Endodermal cell (in vitro differentiated cells): ENCODE measurements around the gene THYN1. TPM values are rescaled to one million over a fixed set of nuclear protein-coding genes. Genes with fewer than 3 reads are reported as not detected.
A peak's percentile ranks its signal among the peaks of the same experiment; 100 is the strongest.
"Not testable (repeated sequence)": the region's sequence is repeated elsewhere in the genome, so short reads cannot be mapped to it uniquely, and the experiment has no call there.

Experiments
- DNase-seq: peaks from one replicate; pipeline ENCODE4 v3.0.0-alpha.2; 2017
- H3K27ac ChIP-seq: 2 replicates; pipeline ENCODE4 v1.5.1; 2013; ENCODE audit warnings: mild to moderate bottlenecking, low read depth, low read length, moderate library complexity
- H3K27me3 ChIP-seq: 2 replicates; pipeline ENCODE4 v1.6.1; 2013; ENCODE audit warnings: mild to moderate bottlenecking, low read length, moderate library complexity; ENCODE audit not compliant: insufficient read depth, control insufficient read depth, poor library complexity, severe bottlenecking
- H3K36me3 ChIP-seq: 2 replicates; pipeline ENCODE4 v1.7.0; 2013; ENCODE audit warnings: mild to moderate bottlenecking, low read length, moderate library complexity; ENCODE audit not compliant: control insufficient read depth, insufficient read depth
- H3K4me1 ChIP-seq: one replicate; pipeline ENCODE4 v1.7.0; 2013; ENCODE audit warnings: low read length; ENCODE audit not compliant: control insufficient read depth, insufficient read depth
- H3K4me3 ChIP-seq: 2 replicates; pipeline ENCODE4 v1.5.1; 2013; ENCODE audit warnings: mild to moderate bottlenecking, low read length, moderate library complexity
- H3K9ac ChIP-seq: 2 replicates; pipeline ENCODE4 v1.6.1; 2013; ENCODE audit warnings: mild to moderate bottlenecking, low read length, moderate library complexity; ENCODE audit not compliant: poor library complexity, severe bottlenecking; ENCODE audit errors: extremely low read depth
- H3K9me3 ChIP-seq: 2 replicates; pipeline ENCODE4 v1.6.1; 2013; ENCODE audit warnings: mild to moderate bottlenecking, low read length, moderate library complexity; ENCODE audit not compliant: control insufficient read depth
- H3K27ac Mint-ChIP-seq: 2 replicates; pipeline ENCODE4 v1.8.0; 2020; ENCODE audit warnings: mixed read lengths
- H3K27me3 Mint-ChIP-seq: 2 replicates; pipeline ENCODE4 v1.8.0; 2021; ENCODE audit warnings: mild to moderate bottlenecking, mixed read lengths; ENCODE audit not compliant: insufficient read depth
- H3K36me3 Mint-ChIP-seq: 2 replicates; pipeline ENCODE4 v1.8.0; 2020; ENCODE audit warnings: low read depth, mixed read lengths
- H3K4me1 Mint-ChIP-seq: 2 replicates; pipeline ENCODE4 v1.8.0; 2020; ENCODE audit warnings: mixed read lengths
- H3K4me3 Mint-ChIP-seq: 2 replicates; pipeline ENCODE4 v1.8.0; 2020; ENCODE audit warnings: mild to moderate bottlenecking, moderate library complexity, mixed read lengths
- H3K9me3 Mint-ChIP-seq: 2 replicates; pipeline ENCODE4 v1.8.0; 2020; ENCODE audit warnings: mild to moderate bottlenecking, mixed read lengths
- CTCF ChIP-seq: fragments of 200-600 bp; sonication (generic); conservative IDR thresholded peaks from 2 replicates; pipeline ENCODE4 v1.5.0; 2021; ENCODE audit warnings: antibody characterized with exemption, mild to moderate bottlenecking
- WGBS, 2 experiments: methylation state at CpG; one replicate each; pipeline versions ENCODE4 v1.1.5 to v1.1.7; 2013; ENCODE audit warnings: missing lambda C conversion rate in 2 of 2, mixed read lengths in 1 of 2; ENCODE audit not compliant: insufficient coverage in 1 of 2, insufficient read length in 1 of 2; 5-methylcytosine and 5-hydroxymethylcytosine counted together
- total RNA-seq, 2 donors: library from RNA; stranded (reverse); fragmentation: NEBNext Ultra II Directional in 1 of 2; extraction: Animal tissue kit (Norgen Biotek cat#: 25700) in 1 of 2; gene quantifications; 2 replicates in 1 of 2; 3 replicates in 1 of 2; pipeline ENCODE4 v1.2.1, GENCODE V29; 2021

The THYN1 gene
- total RNA-seq, 2 donors from 2014 or later = 61.3 to 81.6 TPM

GRCh38 chr11:134257101-134257500 lies 3.9 kb upstream of the THYN1 start:
- Histone ChIP-seq H3K4me1 (no peaks in the 10 kb centered on the region), H3K9me3 (no peaks in the 10 kb centered on the region), H3K4me3 (no peak overlapping the region), H3K27ac (no peak overlapping the region), H3K27me3 (no peaks in the 10 kb centered on the region), H3K36me3 (peaks cover 35% of the 10 kb centered on the region), H3K9ac (no peak overlapping the region)
- Mint-ChIP-seq H3K27me3 (no peaks in the 10 kb centered on the region), H3K4me3 (no peak overlapping the region), H3K4me1 (peaks cover 14% of the 10 kb centered on the region), H3K27ac (no peak overlapping the region), H3K36me3 (peaks cover 41% of the 10 kb centered on the region), H3K9me3 (no peaks in the 10 kb centered on the region)
- DNase-seq = no peak
- 94 to 95% methylated on average over 11 of the region's 11 CpGs for WGBS, 2 experiments
- no peak for TF ChIP-seq CTCF

GRCh38 chr11:134255184-134255561 lies 2.0 kb upstream of the THYN1 start:
- peaks cover 28% of the 10 kb centered on the region for H3K36me3 ChIP-seq
- not testable (repeated sequence) for H3K4me1 ChIP-seq, H3K9ac ChIP-seq, H3K9me3 Mint-ChIP-seq, H3K9me3 ChIP-seq, H3K27me3 ChIP-seq, H3K27me3 Mint-ChIP-seq, H3K27ac Mint-ChIP-seq, H3K4me3 Mint-ChIP-seq, DNase-seq, H3K4me3 ChIP-seq, H3K27ac ChIP-seq
- WGBS, 2 experiments = 97 to 98% methylated on average over 4 to 5 of the region's 5 CpGs
- H3K36me3 Mint-ChIP-seq = peaks cover 33% of the 10 kb centered on the region
- H3K4me1 Mint-ChIP-seq = peaks cover 20% of the 10 kb centered on the region

- no peaks in the 10 kb centered on the region for H3K9me3 Mint-ChIP-seq
- Histone ChIP-seq H3K9me3 (no peaks in the 10 kb centered on the region), H3K27me3 (no peaks in the 10 kb centered on the region), H3K4me1 (no peaks in the 10 kb centered on the region), H3K4me3 (peak overlapping the region; percentile 99), H3K9ac (no peak overlapping the region), H3K36me3 (peaks cover 28% of the 10 kb centered on the region), H3K27ac (no peak overlapping the region)
- peak overlapping the region; percentile 79 for H3K4me3 Mint-ChIP-seq
- peaks cover 34% of the 10 kb centered on the region for H3K36me3 Mint-ChIP-seq
- WGBS, 2 experiments = 82% methylated on average over 3 of the region's 3 CpGs; no CpG with 5 or more reads in 1 of the 2 experiments
- TF ChIP-seq CTCF = no peak
- DNase-seq = no peak
- H3K27ac Mint-ChIP-seq = no peak overlapping the region
- H3K4me1 Mint-ChIP-seq = peaks cover 20% of the 10 kb centered on the region
- H3K27me3 Mint-ChIP-seq = no peaks in the 10 kb centered on the region
Measured at GRCh38 chr11:134254433-134255183, 1.5 kb upstream of the THYN1 start.
